HepG2 (cell line): ENCODE results near the gene PYCR2. TPM values are rescaled to one million over a fixed set of nuclear protein-coding genes. Genes with fewer than 3 reads are reported as not detected.

Experiments
- ATAC-seq: fragments of 200-7000 bp; cut with Tn5 transposase; 3 replicates; pipeline ENCODE4 v1.9.1; 2020; ENCODE audit warnings: mild to moderate bottlenecking, moderate library complexity
- BruUV-seq: library from RNA; stranded (reverse); fragments of 400-500 nt; replicated peaks from 2 replicates; lab custom pipeline; 2021; lab: Mats Ljungman, UMichigan
- CTCF ChIA-PET: fragments of 300-600 bp; formaldehyde crosslinking; extraction: SDS; loops from one replicate; lab custom pipeline; 2021; ENCODE audit warnings: low total read pairs, inconsistent platforms, low intra/inter-chr PET ratio; lab: Yijun Ruan, JAX
- POLR2A ChIA-PET: fragments of 350-600 bp; sonication (Branson Sonifier 250); formaldehyde crosslinking; loops from one replicate; lab custom pipeline; 2020; ENCODE audit warnings: antibody characterized with exemption, inconsistent platforms; lab: Yijun Ruan, JAX
- DNase-seq: peaks from one replicate; pipeline ENCODE4 v3.0.0-alpha.2; 2015; ENCODE audit warnings: low spot score
- FAIRE-seq: peaks from 3 replicates; lab custom pipeline; 2011; peaks lifted over from hg19 to GRCh38; lab: Jason Lieb, UNC
- H2AFZ ChIP-seq: one replicate; pipeline ENCODE4 v1.6.1; 2011; ENCODE audit warnings: low read length, inconsistent platforms
- H3K27ac ChIP-seq: fragments of 300-600 bp; 3 replicates; pipeline ENCODE4 v1.8.0; 2011; ENCODE audit warnings: mixed run types, mild to moderate bottlenecking, mixed read lengths, low read length, inconsistent platforms; ENCODE audit not compliant: insufficient read depth; ENCODE audit errors: extremely low read length
- H3K27me3 ChIP-seq, 2 experiments: fragments of 200-600 bp in 1 of 2; 2 replicates in 1 of 2; 3 replicates in 1 of 2; pipeline versions ENCODE4 v1.6.0 to v1.8.0; 2011; ENCODE audit warnings: low read length in 2 of 2, mild to moderate bottlenecking in 2 of 2, moderate library complexity in 2 of 2, inconsistent platforms in 1 of 2; ENCODE audit not compliant: insufficient read depth in 2 of 2, control insufficient read depth in 1 of 2
- H3K36me3 ChIP-seq, 2 experiments: fragments of 200-600 bp in 1 of 2; replicated peaks in 1 of 2; 2 replicates in 1 of 2; 3 replicates in 1 of 2; pipeline versions ENCODE4 v1.5.1 to v1.8.0; 2011; ENCODE audit warnings: low read length in 2 of 2, inconsistent platforms in 1 of 2; ENCODE audit not compliant: insufficient read depth in 2 of 2, control insufficient read depth in 1 of 2
- H3K4me1 ChIP-seq: 2 replicates; pipeline ENCODE4 v1.5.1; 2012; ENCODE audit warnings: low read length, inconsistent platforms; ENCODE audit not compliant: insufficient read depth
- H3K4me2 ChIP-seq: 2 replicates; pipeline ENCODE4 v1.6.0; 2011; ENCODE audit warnings: low read depth, low read length, inconsistent platforms
- H3K4me3 ChIP-seq, 3 experiments: fragments of 200-600 bp in 1 of 3; sonication (generic), shearing (Covaris generic) in 1 of 3; replicated peaks in 1 of 3; 2 replicates each; pipeline ENCODE4 v1.5.1; 2011 to 2016; ENCODE audit warnings: low read length in 3 of 3, inconsistent platforms in 2 of 3, low read depth in 2 of 3, mild to moderate bottlenecking in 2 of 3, control low read depth in 1 of 3, mixed read lengths in 1 of 3; ENCODE audit not compliant: insufficient read depth in 1 of 3
- H3K79me2 ChIP-seq: one replicate; pipeline ENCODE4 v1.6.1; 2011; ENCODE audit warnings: low read length, inconsistent platforms; ENCODE audit not compliant: insufficient read depth
- H3K9ac ChIP-seq: 2 replicates; pipeline ENCODE4 v1.6.0; 2011; ENCODE audit warnings: mild to moderate bottlenecking, low read depth, low read length, inconsistent platforms; ENCODE audit not compliant: insufficient read depth
- H3K9me3 ChIP-seq: 2 replicates; pipeline ENCODE4 v1.5.1; 2012; ENCODE audit warnings: mild to moderate bottlenecking, low read length
- H4K20me1 ChIP-seq: 2 replicates; pipeline ENCODE4 v1.6.0; 2011; ENCODE audit warnings: inconsistent platforms, mild to moderate bottlenecking, low read length, moderate library complexity; ENCODE audit not compliant: insufficient read depth
- AHR ChIP-seq: IDR thresholded peaks from 2 replicates; pipeline ENCODE4 v1.6.1; 2018; ENCODE audit warnings: missing genetic modification reagents, missing compliant biosample characterization
- ATM ChIP-seq: fragments of 450-650 bp; IDR thresholded peaks from 2 replicates; pipeline ENCODE4 v1.7.1; 2017; ENCODE audit warnings: mild to moderate bottlenecking, borderline replicate concordance
- DNMT1 ChIP-seq: sonication (generic); formaldehyde crosslinking; IDR thresholded peaks from 2 replicates; pipeline ENCODE4 v1.5.1; 2020; ENCODE audit warnings: mild to moderate bottlenecking, missing genetic modification reagents
- MNT ChIP-seq: fragments of 450-650 bp; IDR thresholded peaks from 2 replicates; pipeline ENCODE4 v1.6.1; 2016
- MTA1 ChIP-seq: sonication (generic); formaldehyde crosslinking; IDR thresholded peaks from 2 replicates; pipeline ENCODE4 v1.4.0; 2020; ENCODE audit warnings: missing genetic modification reagents, mild to moderate bottlenecking, borderline replicate concordance
- NR3C1 ChIP-seq: sonication (generic); formaldehyde crosslinking; IDR thresholded peaks from 2 replicates; pipeline ENCODE4 v1.4.0; 2020; ENCODE audit warnings: missing genetic modification reagents
- PLSCR1 ChIP-seq: sonication (generic); formaldehyde crosslinking; IDR thresholded peaks from 2 replicates; pipeline ENCODE4 v1.5.0; 2020; ENCODE audit warnings: missing genetic modification reagents, mild to moderate bottlenecking, borderline replicate concordance
- SIN3B ChIP-seq: fragments of 150-350 bp; IDR thresholded peaks from 2 replicates; pipeline ENCODE4 v1.6.1; 2014; ENCODE audit warnings: low read length
- THAP9 ChIP-seq: sonication (generic); formaldehyde crosslinking; IDR thresholded peaks from 2 replicates; pipeline ENCODE4; 2020; ENCODE audit warnings: missing genetic modification reagents, mild to moderate bottlenecking, borderline replicate concordance
- ZBTB14 ChIP-seq: sonication (generic); formaldehyde crosslinking; IDR thresholded peaks from 2 replicates; pipeline ENCODE4 v1.4.0; 2020; ENCODE audit warnings: missing genetic modification reagents
- ZEB1 ChIP-seq: IDR thresholded peaks from 2 replicates; pipeline ENCODE4 v1.6.1; 2012; ENCODE audit warnings: mild to moderate bottlenecking, low read depth, inconsistent platforms; ENCODE audit not compliant: insufficient replicate concordance
- ZFP90 ChIP-seq: sonication (generic); formaldehyde crosslinking; IDR thresholded peaks from 2 replicates; pipeline ENCODE4 v1.8.0; 2022; ENCODE audit warnings: missing genetic modification reagents, mild to moderate bottlenecking, inconsistent platforms, borderline replicate concordance
- ZNF205 ChIP-seq: IDR thresholded peaks from 2 replicates; pipeline ENCODE4 v1.6.1; 2018; ENCODE audit warnings: missing biosample characterization, missing genetic modification reagents
- ZNF282 ChIP-seq: fragments of 450-650 bp; IDR thresholded peaks from 2 replicates; pipeline ENCODE4 v1.6.1; 2018; ENCODE audit not compliant: partially characterized antibody
- ZNF317 ChIP-seq: sonication (generic); formaldehyde crosslinking; IDR thresholded peaks from 2 replicates; pipeline ENCODE4 v1.5.0; 2020; ENCODE audit warnings: mild to moderate bottlenecking, missing genetic modification reagents
- ZNF33A ChIP-seq: sonication (generic); formaldehyde crosslinking; IDR thresholded peaks from 2 replicates; pipeline ENCODE4 v1.5.1; 2020; ENCODE audit warnings: missing genetic modification reagents, mild to moderate bottlenecking, moderate library complexity, borderline replicate concordance
- ZNF781 ChIP-seq: sonication (generic); formaldehyde crosslinking; IDR thresholded peaks from 2 replicates; pipeline ENCODE4 v1.5.1; 2020; ENCODE audit warnings: borderline replicate concordance, mild to moderate bottlenecking, missing genetic modification reagents; ENCODE audit errors: not compliant biosample characterization
- WGBS: methylation state at CpG from one replicate; pipeline ENCODE4 v1.1.6; 2017; ENCODE audit warnings: low lambda C conversion rate; 5-methylcytosine and 5-hydroxymethylcytosine counted together
- in situ Hi-C: cut with HindIII; loops from 2 replicates; pipeline ENCODE4 v1.10.0; 2017; ENCODE audit warnings: low pct_unique_long_range_greater_than_20kb; ENCODE audit not compliant: extremely low pct_ligation_motif_present
- intact Hi-C: fragments of 100-400 bp; cut with micrococcal nuclease; formaldehyde crosslinking; loops from one replicate; pipeline ENCODE4 v1.10.0; 2022; ENCODE audit not compliant: unreplicated experiment
- polyA plus RNA-seq, 8 experiments: library from polyadenylated mRNA; depleted of rRNA in 3 of 8; stranded (reverse) in 7 of 8; unstranded in 1 of 8; fragments of >200 nt; fragmentation: Illumina TruSeq in 4 of 8; extraction: Trizol in 4 of 8; gene quantifications; 2 replicates each; pipeline versions ENCODE4 v1.2.1 to v1.2.3, GENCODE V29; 2011 to 2016; ENCODE audit warnings: low read depth in 4 of 8, missing spikeins in 1 of 8, mixed read lengths in 1 of 8; ENCODE audit not compliant: insufficient read depth in 1 of 8
- total RNA-seq, 5 experiments: library from RNA; depleted of rRNA; stranded (reverse); fragments of >200 nt; fragmentation: Illumina TruSeq; extraction: Trizol; gene quantifications; 2 replicates each; pipeline ENCODE4 v1.2.3, GENCODE V29; 2016; ENCODE audit warnings: low read depth in 1 of 5

Gene PYCR2
- total and polyA plus RNA-seq, 2 of the 13 experiments (the other 11 are each of a cell fraction or from before 2014, with no cell fraction given) = 47.2 to 47.8 TPM

GRCh38 chr1:225973158-225973557 is 49.1 kb upstream of the PYCR2 start:
- H3K27ac ChIP-seq = no peak overlapping the region
- no peak overlapping the region for H3K4me2 ChIP-seq
- TF ChIP-seq SIN3B = no peak
- no peak for TF ChIP-seq ZEB1
- no peak for TF ChIP-seq NR3C1 (CRISPR knock-in tag)
- TF ChIP-seq ZFP90 (CRISPR knock-in tag) = no peak
- TF ChIP-seq AHR (CRISPR knock-in tag) = no peak
- TF ChIP-seq ZNF33A (CRISPR knock-in tag) = no peak
- TF ChIP-seq ZNF282 = no peak
- no peak for TF ChIP-seq ZBTB14 (CRISPR knock-in tag)
- TF ChIP-seq MTA1 = no peak
- no peak for TF ChIP-seq ATM
- TF ChIP-seq ZNF317 = no peak
- TF ChIP-seq MNT = no peak
- TF ChIP-seq DNMT1 = no peak
- TF ChIP-seq ZNF781 (CRISPR knock-in tag) = no peak
- no peak for TF ChIP-seq ZNF205 (CRISPR knock-in tag)
- no peak for TF ChIP-seq THAP9 (CRISPR knock-in tag)
- no peak for TF ChIP-seq PLSCR1 (CRISPR knock-in tag)
- TF ChIP-seq, all 625 proteins: peak for 0
- FAIRE-seq = no peak
- Histone ChIP-seq H3K4me1 (no peaks in the 10 kb centered on the region), H3K36me3 (no peaks in the 10 kb centered on the region), H3K4me3 (no peak overlapping the region), H3K9me3 (no peaks in the 10 kb centered on the region), H3K9ac (no peak overlapping the region), H2AFZ (no peak overlapping the region), H3K79me2 (no peaks in the 10 kb centered on the region), H4K20me1 (no peaks in the 10 kb centered on the region), H3K27me3 (no peaks in the 10 kb centered on the region)
- DNase-seq = no peak
- ChIA-PET CTCF (interaction anchor here (5.6 kb wide), 1 partner anchor 498 kb away, joined by 65 read pairs; no protein-coding TSS in a partner anchor), POLR2A (no interaction called here)
- in situ Hi-C loops (loop anchor here (25.0 kb wide), 1 partner anchor 661 kb away; no protein-coding TSS in a partner anchor), intact Hi-C loops (loop anchor here (10.0 kb wide), 2 partner anchors 88 to 198 kb away; partner anchors contain the start of genes LEFTY1, SRP9 and TMEM63A)
- ATAC-seq = no peak
- BruUV-seq = no TSS peak
- WGBS = 26% methylated on average over 5 of the region's 5 CpGs
